SH-SY5Y (cell line): ENCODE results near the gene FAM20A.

Experiments
- GATA2 ChIP-seq: IDR thresholded peaks from 2 replicates; pipeline ENCODE4 v1.6.1; 2011; ENCODE audit warnings: mild to moderate bottlenecking, low read depth, low read length
- GATA3 ChIP-seq: IDR thresholded peaks from 2 replicates; pipeline ENCODE4 v1.6.1; 2011; ENCODE audit warnings: low read depth, mild to moderate bottlenecking, low read length, moderate library complexity

DNA sequence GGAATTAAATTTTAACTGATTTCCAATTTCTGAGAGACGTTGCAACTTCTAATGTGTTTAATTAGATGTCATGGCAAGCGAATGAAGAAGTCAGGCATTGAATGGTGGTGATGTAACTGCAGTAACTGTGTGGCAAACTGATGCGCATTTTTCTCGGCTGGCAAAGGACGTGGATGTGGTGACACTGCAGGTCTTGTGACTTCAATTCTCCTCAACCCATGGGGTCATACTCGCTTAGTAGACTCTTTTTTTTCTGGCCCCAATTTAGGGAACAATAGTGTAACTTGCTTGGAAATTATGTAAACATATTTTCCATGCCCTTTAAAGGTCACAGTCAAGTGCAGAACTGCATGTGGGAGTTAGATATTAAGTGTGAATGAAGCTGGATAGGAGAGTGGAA lies 1.9 kb upstream of the FAM20A start:
- TF ChIP-seq GATA3, result no peak
- TF ChIP-seq GATA2, result no peak
